H9 (cell line): ENCODE results near the gene CCR5. TPM values are rescaled to one million over a fixed set of nuclear protein-coding genes. Genes with fewer than 3 reads are reported as not detected.
"Not testable (repeated sequence)": the region's sequence is repeated elsewhere in the genome, so short reads cannot be mapped to it uniquely, and the experiment has no call there.

Source experiments
- DNase-seq: peaks from one replicate; pipeline ENCODE4 v3.0.0-alpha.2; 2017
- H2AFZ ChIP-seq: one replicate; pipeline ENCODE4 v1.6.1; 2013; ENCODE audit warnings: mild to moderate bottlenecking, low read length, control low read depth, moderate library complexity
- H2AK5ac ChIP-seq: 2 replicates; pipeline ENCODE4 v1.6.1; 2013; ENCODE audit warnings: low read length, control low read depth, mixed read lengths; ENCODE audit not compliant: insufficient read length
- H2BK120ac ChIP-seq: one replicate; pipeline ENCODE4 v1.6.1; 2013; ENCODE audit warnings: low read depth, mild to moderate bottlenecking, low read length, control low read depth, inconsistent platforms; ENCODE audit not compliant: poor library complexity, severe bottlenecking
- H2BK12ac ChIP-seq: 2 replicates; pipeline ENCODE4 v1.6.1; 2013; ENCODE audit warnings: low read length, control low read depth, mixed read lengths, low read depth; ENCODE audit not compliant: insufficient read length
- H2BK15ac ChIP-seq: 2 replicates; pipeline ENCODE4 v1.6.1; 2013; ENCODE audit warnings: low read depth, low read length, control low read depth
- H2BK20ac ChIP-seq: one replicate; pipeline ENCODE4 v1.6.1; 2013; ENCODE audit warnings: low read depth, mild to moderate bottlenecking, low read length, control low read depth, inconsistent platforms; ENCODE audit not compliant: poor library complexity, severe bottlenecking
- H2BK5ac ChIP-seq: 2 replicates; pipeline ENCODE4 v1.6.1; 2013; ENCODE audit warnings: low read length, control low read depth, mixed read lengths; ENCODE audit not compliant: insufficient read length
- H3K14ac ChIP-seq: 2 replicates; pipeline ENCODE4 v1.6.1; 2013; ENCODE audit warnings: low read length, control low read depth; ENCODE audit not compliant: insufficient read depth
- H3K18ac ChIP-seq: 2 replicates; pipeline ENCODE4 v1.6.1; 2013; ENCODE audit warnings: low read depth, mild to moderate bottlenecking, mixed read lengths, low read length, control low read depth; ENCODE audit not compliant: insufficient read length
- H3K23ac ChIP-seq: 2 replicates; pipeline ENCODE4 v1.6.1; 2013; ENCODE audit warnings: low read length, control low read depth, mixed read lengths, low read depth; ENCODE audit not compliant: insufficient read length
- H3K23me2 ChIP-seq: 2 replicates; pipeline ENCODE4 v1.6.1; 2013; ENCODE audit warnings: low read depth, mild to moderate bottlenecking, mixed read lengths, low read length, control low read depth; ENCODE audit not compliant: insufficient read length, poor library complexity, severe bottlenecking
- H3K27ac ChIP-seq: 2 replicates; pipeline ENCODE4 v1.5.1; 2013; ENCODE audit warnings: low read length, control low read depth, mixed read lengths, low read depth; ENCODE audit not compliant: insufficient read length
- H3K27me3 ChIP-seq: 2 replicates; pipeline ENCODE4 v1.6.1; 2013; ENCODE audit warnings: low read length, control low read depth, inconsistent platforms; ENCODE audit not compliant: insufficient read depth
- H3K4ac ChIP-seq: 2 replicates; pipeline ENCODE4 v1.6.1; 2013; ENCODE audit warnings: low read depth, mild to moderate bottlenecking, control low read depth, inconsistent platforms, low read length, moderate library complexity
- H3K4me1 ChIP-seq: 2 replicates; pipeline ENCODE4 v1.6.1; 2013; ENCODE audit warnings: low read length, control low read depth, inconsistent platforms; ENCODE audit not compliant: insufficient read depth
- H3K4me2 ChIP-seq: 2 replicates; pipeline ENCODE4 v1.6.1; 2013; ENCODE audit warnings: low read length, control low read depth, mixed read lengths; ENCODE audit not compliant: insufficient read length, insufficient read depth
- H3K56ac ChIP-seq: 2 replicates; pipeline ENCODE4 v1.6.1; 2013; ENCODE audit warnings: low read depth, mild to moderate bottlenecking, mixed read lengths, low read length, control low read depth; ENCODE audit not compliant: insufficient read length
- H3K79me1 ChIP-seq: 2 replicates; pipeline ENCODE4 v1.6.1; 2013; ENCODE audit warnings: low read depth, mild to moderate bottlenecking, moderate library complexity, low read length, control low read depth, inconsistent platforms; ENCODE audit not compliant: insufficient read depth, poor library complexity, severe bottlenecking
- H3K79me2 ChIP-seq: 2 replicates; pipeline ENCODE4 v1.6.1; 2013; ENCODE audit warnings: low read length, control low read depth, inconsistent platforms; ENCODE audit not compliant: insufficient read depth
- H3K9ac ChIP-seq: 2 replicates; pipeline ENCODE4 v1.6.1; 2013; ENCODE audit warnings: low read length, control low read depth, mixed read lengths; ENCODE audit not compliant: insufficient read length; ENCODE audit errors: extremely low read depth
- H3K9me3 ChIP-seq: one replicate; pipeline ENCODE4 v1.6.1; 2013; ENCODE audit warnings: low read depth, low read length, inconsistent platforms; ENCODE audit not compliant: control insufficient read depth
- H3T11ph ChIP-seq: one replicate; pipeline ENCODE4 v1.6.1; 2013; ENCODE audit warnings: mild to moderate bottlenecking, low read length, control low read depth, inconsistent platforms
- H4K20me1 ChIP-seq: one replicate; pipeline ENCODE4 v1.6.1; 2013; ENCODE audit not compliant: control insufficient read depth, insufficient read length, insufficient read depth
- H4K5ac ChIP-seq: 2 replicates; pipeline ENCODE4 v1.6.1; 2013; ENCODE audit warnings: low read depth, mild to moderate bottlenecking, mixed read lengths, low read length, control low read depth; ENCODE audit not compliant: insufficient read length
- H4K8ac ChIP-seq: replicated peaks from 2 replicates; pipeline ENCODE4 v1.6.1; 2013; ENCODE audit warnings: low read length, control low read depth, mixed read lengths, low read depth; ENCODE audit not compliant: insufficient read length
- H4K91ac ChIP-seq: 2 replicates; pipeline ENCODE4 v1.6.1; 2013; ENCODE audit warnings: low read depth, mild to moderate bottlenecking, moderate library complexity, mixed read lengths, low read length, control low read depth; ENCODE audit not compliant: insufficient read length
- H3K27ac Mint-ChIP-seq, 3 experiments: 2 replicates in 2 of 3; 3 replicates in 1 of 3; pipeline ENCODE4 v1.8.0; 2020 to 2021; ENCODE audit warnings: mixed read lengths in 3 of 3, mild to moderate bottlenecking in 1 of 3, moderate library complexity in 1 of 3
- H3K27me3 Mint-ChIP-seq: 2 replicates; pipeline ENCODE4 v1.8.0; 2021; ENCODE audit warnings: low read depth, mild to moderate bottlenecking, moderate library complexity, mixed read lengths
- H3K36me3 Mint-ChIP-seq, 3 experiments: 2 replicates in 2 of 3; 3 replicates in 1 of 3; pipeline ENCODE4 v1.8.0; 2020 to 2021; ENCODE audit warnings: low read depth in 3 of 3, mixed read lengths in 3 of 3; ENCODE audit not compliant: insufficient read depth in 1 of 3
- H3K4me1 Mint-ChIP-seq, 2 experiments: 2 replicates each; pipeline ENCODE4 v1.8.0; 2020; ENCODE audit warnings: mixed read lengths in 2 of 2
- H3K4me3 Mint-ChIP-seq, 2 experiments: 2 replicates in 1 of 2; 3 replicates in 1 of 2; pipeline ENCODE4 v1.8.0; 2020 to 2021; ENCODE audit warnings: mild to moderate bottlenecking in 2 of 2, mixed read lengths in 2 of 2, moderate library complexity in 1 of 2
- H3K9me3 Mint-ChIP-seq, 2 experiments: 2 replicates in 1 of 2; 3 replicates in 1 of 2; pipeline ENCODE4 v1.8.0; 2020; ENCODE audit warnings: mild to moderate bottlenecking in 2 of 2, mixed read lengths in 2 of 2, moderate library complexity in 1 of 2
- CTCF ChIP-seq: fragments of 200-600 bp; sonication (generic); conservative IDR thresholded peaks from 3 replicates; pipeline ENCODE4 v1.8.0; 2021; ENCODE audit warnings: antibody characterized with exemption, mild to moderate bottlenecking
- WGBS: extraction: QIAGEN DNeasy Blood & Tissue Kit; methylation state at CpG from one replicate; pipeline ENCODE4 v1.1.7; 2013; ENCODE audit warnings: missing lambda C conversion rate, low lambda C conversion rate, mixed read lengths; ENCODE audit not compliant: insufficient read length; ENCODE audit errors: extremely low coverage; 5-methylcytosine and 5-hydroxymethylcytosine counted together
- total RNA-seq: library from RNA; stranded (reverse); gene quantifications from 2 replicates; pipeline ENCODE4 v1.2.1, GENCODE V29; 2021

Gene CCR5
- total RNA-seq, 1 experiment from 2014 or later = not detected

- Histone ChIP-seq H2BK120ac (no peak overlapping the region), H2AFZ (no peak overlapping the region), H2BK12ac (no peak overlapping the region), H3K56ac (no peak overlapping the region), H3K23me2 (no peaks in the 10 kb centered on the region), H3K9ac (no peak overlapping the region), H4K5ac (no peak overlapping the region), H3K27me3 (no peaks in the 10 kb centered on the region), H3K4me1 (no peaks in the 10 kb centered on the region), H2BK15ac (no peak overlapping the region), H4K91ac (no peak overlapping the region), H3K14ac (no peak overlapping the region), H3T11ph (no peak overlapping the region), H3K27ac (no peak overlapping the region), H3K4me2 (no peak overlapping the region), H3K79me2 (no peaks in the 10 kb centered on the region), H2AK5ac (no peak overlapping the region), H2BK5ac (no peak overlapping the region), H3K18ac (no peak overlapping the region), H3K79me1 (no peaks in the 10 kb centered on the region), H3K4ac (no peak overlapping the region), H4K8ac (no peak overlapping the region), H3K23ac (no peak overlapping the region), H4K20me1 (no peaks in the 10 kb centered on the region), H2BK20ac (no peak overlapping the region), H3K9me3 (no peaks in the 10 kb centered on the region)
- no CpG with 5 or more reads among the region's 2 CpGs for WGBS
- Mint-ChIP-seq H3K27ac (no peak overlapping the region), H3K9me3 (no peaks in the 10 kb centered on the region), H3K4me1 (peaks cover 0 to 2% of the 10 kb centered on the region in 2 experiments; a peak in 1 of 4 replicates), H3K36me3 (no peaks in the 10 kb centered on the region), H3K4me3 (no peak overlapping the region), H3K27me3 (peaks cover 4% of the 10 kb centered on the region)
- no peak for TF ChIP-seq CTCF
- DNase-seq = no peak
These were observed 30.8 kb downstream of the CCR5 start for GRCh38 chr3:46401579-46401978.

GRCh38 chr3:46402902-46403301, 32.2 kb downstream of the CCR5 start:
- not testable (repeated sequence) for H3K79me2 ChIP-seq, H3K4me1 Mint-ChIP-seq, H3K79me1 ChIP-seq, H3K27ac Mint-ChIP-seq, H2BK120ac ChIP-seq, H2AFZ ChIP-seq, DNase-seq, H3K56ac ChIP-seq, H3K23me2 ChIP-seq, H3K14ac ChIP-seq, H3K4me2 ChIP-seq, H4K8ac ChIP-seq, H2BK15ac ChIP-seq, H2BK5ac ChIP-seq, H3K9ac ChIP-seq, H3K4me1 ChIP-seq, H3K18ac ChIP-seq, H4K91ac ChIP-seq, H3T11ph ChIP-seq, H3K27me3 ChIP-seq, H4K20me1 ChIP-seq, H3K9me3 Mint-ChIP-seq, H3K36me3 Mint-ChIP-seq, H3K27ac ChIP-seq, H2AK5ac ChIP-seq, H2BK12ac ChIP-seq, H4K5ac ChIP-seq, H3K27me3 Mint-ChIP-seq, H3K9me3 ChIP-seq, H2BK20ac ChIP-seq, H3K4ac ChIP-seq, H3K23ac ChIP-seq, H3K4me3 Mint-ChIP-seq
- WGBS = no CpG with 5 or more reads among the region's 4 CpGs
